ENCODE data around the gene UBE2Q1. TPM values are rescaled to one million over a fixed set of nuclear protein-coding genes. Genes with fewer than 3 reads are reported as not detected.

The UBE2Q1 gene
- total and polyA plus RNA-seq, 2 of the 8 experiments (the other 6 are each of a cell fraction or from before 2014, with no cell fraction given) = 13.2 to 95.8 TPM

DNA sequence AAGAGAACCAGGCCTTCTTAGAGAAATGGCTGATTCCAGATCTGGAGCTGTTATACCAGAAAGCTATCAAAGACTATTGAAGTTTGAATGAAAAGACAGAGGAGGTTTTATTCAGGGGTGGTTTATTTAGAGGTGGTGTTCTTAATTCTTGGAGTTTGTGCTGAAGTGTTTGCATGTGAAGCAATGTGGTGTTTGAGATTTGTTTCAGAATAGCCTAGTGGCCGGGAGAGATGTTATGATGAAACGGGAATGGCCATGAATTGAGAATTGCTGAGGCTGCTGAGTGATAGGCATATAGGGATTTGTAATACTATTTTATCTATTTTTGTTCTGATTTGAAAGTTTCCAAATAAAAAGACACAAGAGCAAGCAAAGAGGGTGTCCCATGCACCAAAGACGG, 45.7 kb downstream of the UBE2Q1 start (continued):
- TF ChIP-seq ATF3 (IDR thresholded peaks at IDR 0.05; ENCODE audit: insufficient read depth, low read depth, low read length) = no peak
- TF ChIP-seq FOSL1 (IDR thresholded peaks at IDR 0.05; ENCODE audit: insufficient read depth, low read depth, low read length) = no peak
- no peak for TF ChIP-seq HDAC6 (IDR thresholded peaks at IDR 0.05; ENCODE audit: low read depth, low read length)
- no peak for TF ChIP-seq GTF2F1 (IDR thresholded peaks at IDR 0.05; ENCODE audit: borderline replicate concordance, low read depth, low read length)
- TF ChIP-seq ZNF274 (IDR thresholded peaks at IDR 0.05; ENCODE audit: borderline replicate concordance, extremely low read depth, low read length) = no peak
- TF ChIP-seq ASH2L (IDR thresholded peaks at IDR 0.05; ENCODE audit: low read length) = no peak

Data from H1 (cell line).